Subcutaneous adipose tissue (tissue), 4 donors: ENCODE data around the gene ABTB2. TPM values are rescaled to one million over a fixed set of nuclear protein-coding genes. Genes with fewer than 3 reads are reported as not detected.

Experiments used
- total RNA-seq, 4 donors: library from RNA; depleted of rRNA; stranded (reverse); fragments of >200 nt; gene quantifications; one replicate each; pipeline ENCODE4 v1.1.0, GENCODE V29; 2016
- TF ChIP-seq, protein P1 (sequence below): fragments of 450-650 bp; IDR thresholded peaks from one replicate; pipeline ENCODE4 v1.5.1; 2016; ENCODE audit warnings: low read depth, mild to moderate bottlenecking, control low read depth, antibody characterized with exemption, moderate library complexity

Gene ABTB2
- total RNA-seq, 4 donors from 2014 or later = 0.88 to 1.9 (median 1.0) TPM

- TF ChIP-seq, protein P1, sequence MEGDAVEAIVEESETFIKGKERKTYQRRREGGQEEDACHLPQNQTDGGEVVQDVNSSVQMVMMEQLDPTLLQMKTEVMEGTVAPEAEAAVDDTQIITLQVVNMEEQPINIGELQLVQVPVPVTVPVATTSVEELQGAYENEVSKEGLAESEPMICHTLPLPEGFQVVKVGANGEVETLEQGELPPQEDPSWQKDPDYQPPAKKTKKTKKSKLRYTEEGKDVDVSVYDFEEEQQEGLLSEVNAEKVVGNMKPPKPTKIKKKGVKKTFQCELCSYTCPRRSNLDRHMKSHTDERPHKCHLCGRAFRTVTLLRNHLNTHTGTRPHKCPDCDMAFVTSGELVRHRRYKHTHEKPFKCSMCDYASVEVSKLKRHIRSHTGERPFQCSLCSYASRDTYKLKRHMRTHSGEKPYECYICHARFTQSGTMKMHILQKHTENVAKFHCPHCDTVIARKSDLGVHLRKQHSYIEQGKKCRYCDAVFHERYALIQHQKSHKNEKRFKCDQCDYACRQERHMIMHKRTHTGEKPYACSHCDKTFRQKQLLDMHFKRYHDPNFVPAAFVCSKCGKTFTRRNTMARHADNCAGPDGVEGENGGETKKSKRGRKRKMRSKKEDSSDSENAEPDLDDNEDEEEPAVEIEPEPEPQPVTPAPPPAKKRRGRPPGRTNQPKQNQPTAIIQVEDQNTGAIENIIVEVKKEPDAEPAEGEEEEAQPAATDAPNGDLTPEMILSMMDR = no peak
Observed at GRCh38 chr11:34359548-34359891, 1.7 kb upstream of the ABTB2 start.

DNA sequence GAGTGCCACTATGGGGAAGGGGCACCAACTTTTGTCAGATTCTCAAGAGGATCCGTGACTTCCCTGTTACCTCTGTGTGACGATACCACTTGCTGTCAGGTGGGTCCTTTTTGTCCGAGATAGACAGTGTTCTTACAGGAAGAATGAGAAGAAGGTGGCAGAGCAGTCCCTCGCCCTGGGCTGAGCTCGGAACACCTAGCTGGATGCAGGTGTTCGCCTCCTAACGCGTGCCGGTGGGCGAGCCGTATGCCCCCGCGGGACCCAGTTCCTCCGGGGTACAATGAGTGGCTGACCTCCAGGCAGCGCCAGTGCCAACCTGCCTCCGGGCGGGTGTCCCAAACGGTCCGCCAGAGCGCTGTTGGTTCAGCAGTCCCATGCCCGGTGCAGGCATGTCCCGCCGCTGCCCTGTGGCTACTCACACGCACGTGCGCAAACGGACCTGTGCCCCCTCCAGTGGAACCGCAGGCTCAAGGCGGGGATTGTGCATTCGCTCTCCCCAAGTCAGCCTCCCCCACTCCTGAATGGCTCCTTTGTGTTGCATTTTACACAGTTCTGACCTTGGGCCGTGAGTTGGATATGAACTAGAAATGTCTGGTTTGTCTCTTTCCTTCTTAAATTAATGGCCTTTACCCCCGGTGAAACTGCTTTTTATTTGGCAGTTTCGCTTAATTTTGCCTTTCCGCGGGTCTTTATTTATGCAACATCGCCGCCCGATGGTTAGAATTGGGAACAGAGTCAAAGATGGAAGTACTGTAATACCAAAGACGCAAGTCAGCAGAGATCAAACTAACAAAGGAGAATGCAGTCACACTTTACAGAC, 1.1 kb upstream of the ABTB2 start:
- TF ChIP-seq, protein P1 = no peak

DNA sequence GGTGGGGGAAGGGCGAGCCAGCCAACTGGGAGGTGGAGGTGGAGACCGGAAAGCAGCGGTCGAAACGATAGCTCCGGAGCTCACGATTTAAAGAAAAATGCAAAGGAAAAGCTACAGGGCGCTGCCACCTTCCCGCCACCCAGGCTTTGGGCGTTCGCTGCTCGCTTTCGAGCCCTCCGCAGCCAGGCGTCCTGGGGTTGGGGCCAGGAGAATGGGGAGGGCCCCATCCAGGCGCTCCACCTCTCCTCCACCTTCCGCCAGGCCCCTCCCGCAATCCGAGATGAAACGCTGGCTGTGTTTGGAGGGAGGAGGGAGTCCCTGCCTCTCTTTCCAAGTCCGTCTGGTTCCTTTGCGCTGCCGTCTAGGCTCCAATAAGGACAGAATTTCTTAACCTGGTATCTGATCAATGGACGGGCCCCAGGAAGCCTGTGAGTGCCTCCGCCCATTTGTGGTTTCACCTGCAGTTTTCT, 483 bp upstream of the ABTB2 start:
- TF ChIP-seq, protein P1 = no peak

GRCh38 chr11:34356913-34357700, 703 bp downstream of the ABTB2 start:
- TF ChIP-seq, protein P1 = no peak

- TF ChIP-seq, protein P1 = no peak
Observed at GRCh38 chr11:34356576-34356912, 1.3 kb downstream of the ABTB2 start.

DNA sequence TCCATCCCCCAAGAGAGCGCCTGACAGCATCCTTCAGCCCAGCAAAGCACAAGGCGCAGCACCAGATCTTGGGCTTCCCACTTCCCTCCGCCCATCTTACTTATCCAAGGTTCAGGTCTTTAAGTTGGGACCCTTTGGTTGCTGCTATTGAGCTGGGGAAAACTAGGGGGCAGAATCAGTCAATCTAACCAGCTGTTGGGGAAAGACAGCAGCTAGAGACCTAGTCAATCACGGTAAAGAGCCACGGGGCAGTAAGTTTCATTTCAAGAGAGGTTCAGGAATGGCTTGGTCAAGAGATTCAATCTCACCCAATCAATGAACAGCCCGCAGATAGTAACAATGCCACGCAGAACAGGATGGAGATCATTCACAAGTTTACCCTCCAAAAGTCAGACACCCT, 1.7 kb downstream of the ABTB2 start:
- TF ChIP-seq, protein P1 = no peak

- TF ChIP-seq, protein P1 = no peak
Observed at GRCh38 chr11:34355726-34356125, 2.1 kb downstream of the ABTB2 start.
